Memory B cell (primary cell): Measurements from ENCODE around the gene CLN3.
"Not testable (repeated sequence)": the region's sequence is repeated elsewhere in the genome, so short reads cannot be mapped to it uniquely, and the experiment has no call there.

Experiments used
- ATAC-seq: fragments of 150-1000 bp; cut with Tn5 transposase; 2 replicates; pipeline ENCODE4 v1.10.0; 2021; ENCODE audit warnings: low read depth, mild to moderate bottlenecking, moderate library complexity
- DNase-seq, 2 donors: peaks; one replicate each; pipeline ENCODE4 v3.0.0; 2022; ENCODE audit warnings: low spot score in 2 of 2
- H3K27ac Mint-ChIP-seq: one replicate; pipeline ENCODE4 v1.8.0; 2022; ENCODE audit warnings: mild to moderate bottlenecking, moderate library complexity, mixed read lengths
- H3K27me3 Mint-ChIP-seq: one replicate; pipeline ENCODE4 v1.8.0; 2022; ENCODE audit warnings: mixed read lengths
- H3K36me3 Mint-ChIP-seq: one replicate; pipeline ENCODE4 v1.8.0; 2022; ENCODE audit warnings: mild to moderate bottlenecking, mixed read lengths
- H3K4me1 Mint-ChIP-seq: one replicate; pipeline ENCODE4 v1.8.0; 2022; ENCODE audit warnings: mixed read lengths
- H3K4me3 Mint-ChIP-seq: one replicate; pipeline ENCODE4 v1.8.0; 2022; ENCODE audit warnings: mild to moderate bottlenecking, moderate library complexity, mixed read lengths
- H3K9me3 Mint-ChIP-seq: one replicate; pipeline ENCODE4 v1.8.0; 2022; ENCODE audit warnings: mixed read lengths

CLN3 gene

DNA sequence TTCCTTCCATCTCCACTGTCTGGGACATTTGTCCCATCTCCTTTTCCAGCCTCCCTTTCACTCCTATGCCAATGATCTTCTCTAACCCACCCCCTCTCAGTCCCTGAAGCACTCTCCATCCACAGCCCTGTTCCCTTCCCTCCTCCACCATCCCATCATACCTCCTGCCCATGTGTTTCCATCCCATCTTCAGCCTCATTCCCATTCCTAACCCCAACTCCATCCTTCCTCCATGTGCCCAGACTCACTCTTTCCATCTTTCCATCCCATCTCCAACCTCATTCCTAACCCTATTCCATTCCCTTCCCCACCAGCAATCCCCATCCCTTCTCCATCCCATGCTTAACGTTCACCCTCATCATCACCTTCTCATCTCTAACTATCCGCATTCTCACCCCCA, 10.4 kb upstream of the CLN3 start:
- DNase-seq (no peak), ATAC-seq (no peak)
- H3K27ac Mint-ChIP-seq: no peak overlapping the region
- no peaks in the 10 kb centered on the region for H3K27me3 Mint-ChIP-seq
- H3K4me3 Mint-ChIP-seq: no peak overlapping the region
- H3K4me1 Mint-ChIP-seq: peaks cover 17% of the 10 kb centered on the region
- no peaks in the 10 kb centered on the region for H3K36me3 Mint-ChIP-seq
- H3K9me3 Mint-ChIP-seq: no peaks in the 10 kb centered on the region

DNA sequence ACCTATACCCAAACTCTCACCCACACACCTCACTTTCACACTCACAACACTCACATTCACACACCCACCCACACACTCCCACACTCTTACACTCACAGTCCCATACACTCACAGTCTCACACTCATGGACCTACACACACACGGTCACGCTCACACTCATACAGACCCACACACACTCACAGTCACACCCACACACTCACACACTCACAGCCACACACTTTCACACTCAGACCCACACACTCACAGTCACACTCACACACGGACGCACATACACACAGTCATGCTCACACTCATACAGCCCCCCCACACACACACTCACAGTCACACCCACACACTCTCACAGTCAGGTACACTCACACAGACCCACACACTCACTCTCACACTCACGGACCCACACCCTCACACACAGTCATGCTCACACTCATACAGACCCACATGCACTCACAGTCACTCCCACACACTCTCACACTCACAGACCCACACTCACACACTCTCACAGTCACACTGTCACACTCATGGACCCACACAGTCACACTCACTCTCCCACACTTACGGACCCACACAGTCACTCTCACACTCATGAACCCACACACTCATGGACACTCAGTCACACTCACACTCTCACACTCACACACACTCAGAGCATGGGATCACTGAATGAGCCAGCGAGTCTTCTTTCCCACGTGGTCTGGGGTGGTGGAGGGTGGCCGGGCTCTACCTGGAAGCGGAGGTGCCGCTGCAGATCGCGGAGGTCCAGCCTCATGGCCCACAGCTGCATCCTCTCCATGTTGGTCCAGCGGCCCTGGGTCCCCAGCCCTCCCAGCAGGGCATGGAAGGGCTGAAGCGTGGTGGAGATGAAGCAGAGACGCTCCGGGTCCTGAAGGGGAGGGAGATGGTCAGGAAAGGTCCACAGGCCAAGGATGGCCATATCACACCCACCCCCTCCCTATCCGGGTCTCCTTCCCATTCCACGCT, 9.7 kb upstream of the CLN3 start:
- no peak overlapping the region for H3K4me3 Mint-ChIP-seq
- H3K4me1 Mint-ChIP-seq: peaks cover 10% of the 10 kb centered on the region
- DNase-seq (no peak), ATAC-seq (no peak)
- H3K9me3 Mint-ChIP-seq: no peaks in the 10 kb centered on the region
- H3K27me3 Mint-ChIP-seq: no peaks in the 10 kb centered on the region
- no peak overlapping the region for H3K27ac Mint-ChIP-seq
- no peaks in the 10 kb centered on the region for H3K36me3 Mint-ChIP-seq

DNA sequence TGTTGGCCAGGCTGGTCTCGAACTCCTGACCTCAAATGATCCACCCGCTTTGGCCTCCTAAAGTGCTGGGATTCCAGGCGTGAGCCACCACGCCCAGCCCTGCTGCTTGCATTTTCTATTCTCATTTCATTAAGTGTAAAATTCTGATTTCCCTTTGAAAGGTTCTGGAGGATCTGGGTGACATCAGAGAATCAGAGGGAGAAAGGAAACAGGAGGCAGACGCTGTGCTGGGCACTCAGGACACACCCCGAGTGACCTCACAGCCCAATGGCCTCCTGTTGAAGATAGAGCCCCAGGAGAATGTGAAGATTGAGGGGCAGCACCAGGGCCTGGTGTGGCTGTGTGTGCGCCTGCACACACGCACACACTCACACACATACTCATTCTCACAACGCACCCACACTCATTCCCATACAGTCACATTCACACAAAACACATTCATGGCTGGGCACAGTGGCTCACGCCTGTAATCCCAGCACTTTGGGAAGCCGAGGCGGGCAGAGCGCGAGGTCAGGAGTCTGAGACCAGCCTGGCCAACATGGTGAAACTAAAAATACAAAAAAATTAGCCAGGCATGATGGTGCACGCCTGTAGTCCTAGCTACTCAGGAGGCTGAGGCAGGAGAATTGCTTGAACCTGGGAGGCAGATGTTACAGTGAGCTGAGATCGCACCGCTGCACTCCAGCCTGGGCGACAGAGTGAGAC, 8.8 kb upstream of the CLN3 start:
- not testable (repeated sequence) for DNase-seq, H3K4me1 Mint-ChIP-seq, H3K9me3 Mint-ChIP-seq, H3K27ac Mint-ChIP-seq, H3K36me3 Mint-ChIP-seq, ATAC-seq, H3K4me3 Mint-ChIP-seq, H3K27me3 Mint-ChIP-seq

DNA sequence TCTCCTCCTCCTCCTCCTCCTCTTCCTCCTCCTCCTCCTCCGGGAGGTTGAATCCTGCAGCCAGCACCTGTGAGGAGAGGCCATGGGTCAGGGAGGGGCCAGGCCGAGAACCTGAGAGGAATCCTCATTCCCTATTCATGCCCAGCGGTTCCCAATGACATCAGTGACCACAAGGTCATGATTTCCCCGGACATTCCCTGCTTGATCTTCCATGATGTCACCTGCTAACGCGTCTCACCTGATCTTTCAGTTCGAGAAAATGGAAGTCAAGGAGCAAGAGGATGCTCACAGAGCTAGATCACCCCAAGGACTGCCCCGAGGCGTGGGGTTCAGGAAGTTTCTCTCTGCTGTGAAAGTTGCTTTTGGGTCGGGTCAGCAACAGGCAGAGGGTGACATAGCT, 8.0 kb upstream of the CLN3 start:
- Mint-ChIP-seq H3K4me1 (peaks cover 16% of the 10 kb centered on the region), H3K27ac (no peak overlapping the region), H3K36me3 (no peaks in the 10 kb centered on the region), H3K9me3 (no peaks in the 10 kb centered on the region), H3K27me3 (no peaks in the 10 kb centered on the region), H3K4me3 (no peak overlapping the region)
- ATAC-seq: no peak
- no peak for DNase-seq

DNA sequence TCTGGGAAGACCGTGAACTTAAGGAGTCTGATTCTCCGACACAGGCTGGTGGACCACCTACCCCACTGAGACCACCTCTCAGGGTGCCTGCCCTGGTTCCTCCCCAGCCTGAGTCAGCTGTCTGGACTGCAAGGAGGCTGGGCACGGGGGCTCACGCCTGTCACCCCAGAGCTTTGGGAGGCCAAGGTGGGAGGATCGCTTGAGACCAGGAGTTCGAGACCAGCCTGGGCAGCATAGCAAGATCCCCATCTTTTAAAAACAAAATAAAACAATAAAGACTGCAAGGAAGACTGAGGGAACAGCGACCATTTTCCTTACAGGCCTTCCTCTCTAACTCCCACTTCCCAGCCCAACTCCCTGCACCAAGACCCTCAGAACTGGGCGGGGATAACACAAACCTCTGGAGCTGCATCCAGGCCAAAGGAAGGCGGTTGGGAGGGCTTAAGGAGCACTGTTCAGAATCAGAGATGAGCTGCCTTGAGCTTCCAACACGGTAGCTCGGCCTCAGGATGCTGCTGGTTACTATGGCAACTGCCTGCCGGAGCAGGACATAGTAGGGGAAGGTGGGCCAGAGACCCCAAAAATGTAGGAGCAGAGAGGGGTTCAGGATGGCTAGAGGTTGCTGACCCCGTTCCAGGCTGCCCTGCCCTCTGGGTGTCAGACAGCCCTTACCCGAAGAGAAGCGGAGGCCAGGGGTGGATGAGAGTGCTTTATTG, 7.0 kb upstream of the CLN3 start:
- H3K4me3 Mint-ChIP-seq: no peak overlapping the region
- H3K27ac Mint-ChIP-seq: no peak overlapping the region
- DNase-seq: no peak
- ATAC-seq: no peak
- H3K36me3 Mint-ChIP-seq: no peaks in the 10 kb centered on the region
- no peaks in the 10 kb centered on the region for H3K9me3 Mint-ChIP-seq
- no peaks in the 10 kb centered on the region for H3K27me3 Mint-ChIP-seq
- H3K4me1 Mint-ChIP-seq: peaks cover 26% of the 10 kb centered on the region

DNA sequence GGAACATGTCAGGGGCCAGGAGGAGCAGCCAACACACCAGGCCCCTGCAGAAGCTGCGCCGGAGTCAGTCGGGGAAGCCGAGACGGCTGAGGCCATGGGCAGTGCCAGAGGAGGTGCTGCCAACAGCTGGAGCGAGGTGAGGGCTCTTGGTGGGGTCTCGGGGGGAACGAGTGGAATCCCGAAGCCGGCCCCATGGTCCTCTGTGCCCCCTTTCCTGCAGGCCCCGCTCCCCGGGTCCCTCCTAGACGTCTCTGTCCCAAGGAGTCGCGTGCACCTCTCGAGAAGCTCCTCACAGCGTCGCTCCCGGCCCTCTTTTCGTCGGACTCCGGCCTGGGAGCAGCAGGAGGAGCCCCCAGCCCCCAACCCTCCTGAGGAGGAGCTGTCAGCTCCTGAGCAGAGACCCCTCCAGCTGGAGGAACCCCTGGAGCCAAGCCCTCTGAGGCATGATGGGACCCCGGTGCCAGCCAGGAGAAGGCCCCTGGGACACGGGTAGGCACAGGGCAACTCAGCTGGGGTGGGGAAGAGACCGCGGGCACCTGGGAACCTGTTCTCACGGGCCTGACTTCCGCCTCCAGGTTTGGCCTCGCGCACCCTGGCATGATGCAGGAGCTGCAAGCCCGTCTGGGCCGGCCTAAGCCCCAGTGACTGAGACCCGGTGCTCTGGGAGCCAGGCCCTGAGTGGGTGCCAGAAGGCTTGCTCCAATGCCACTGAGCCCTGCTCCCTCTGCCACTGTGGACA, 6.2 kb upstream of the CLN3 start:
- H3K4me3 Mint-ChIP-seq: no peak overlapping the region
- H3K27me3 Mint-ChIP-seq: no peaks in the 10 kb centered on the region
- no peaks in the 10 kb centered on the region for H3K9me3 Mint-ChIP-seq
- no peak for ATAC-seq
- H3K36me3 Mint-ChIP-seq: no peaks in the 10 kb centered on the region
- H3K4me1 Mint-ChIP-seq: peaks cover 33% of the 10 kb centered on the region
- no peak overlapping the region for H3K27ac Mint-ChIP-seq
- no peak for DNase-seq

DNA sequence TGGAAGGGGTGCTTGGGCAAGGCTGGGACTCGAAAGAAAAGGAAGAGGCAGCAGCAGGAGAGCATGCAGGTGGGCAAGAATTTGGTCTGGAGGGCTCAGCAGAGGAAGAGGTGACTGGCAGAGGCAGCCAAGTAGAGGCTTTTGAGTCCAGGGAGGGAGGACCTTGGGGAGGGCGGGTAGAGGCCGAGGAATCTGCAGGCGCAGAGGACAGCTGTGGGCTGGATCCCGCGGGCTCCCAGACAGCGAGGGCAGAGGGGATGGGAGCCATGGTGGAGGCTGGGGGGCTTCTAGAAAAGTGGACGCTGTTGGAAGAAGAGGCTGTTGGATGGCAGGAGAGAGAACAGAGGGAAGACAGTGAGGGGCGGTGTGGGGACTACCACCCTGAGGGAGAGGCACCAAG, 5.5 kb upstream of the CLN3 start:
- Mint-ChIP-seq H3K4me3 (no peak overlapping the region), H3K27ac (no peak overlapping the region), H3K9me3 (no peaks in the 10 kb centered on the region), H3K27me3 (no peaks in the 10 kb centered on the region), H3K4me1 (peaks cover 33% of the 10 kb centered on the region), H3K36me3 (no peaks in the 10 kb centered on the region)
- ATAC-seq (no peak), DNase-seq (no peak)

DNA sequence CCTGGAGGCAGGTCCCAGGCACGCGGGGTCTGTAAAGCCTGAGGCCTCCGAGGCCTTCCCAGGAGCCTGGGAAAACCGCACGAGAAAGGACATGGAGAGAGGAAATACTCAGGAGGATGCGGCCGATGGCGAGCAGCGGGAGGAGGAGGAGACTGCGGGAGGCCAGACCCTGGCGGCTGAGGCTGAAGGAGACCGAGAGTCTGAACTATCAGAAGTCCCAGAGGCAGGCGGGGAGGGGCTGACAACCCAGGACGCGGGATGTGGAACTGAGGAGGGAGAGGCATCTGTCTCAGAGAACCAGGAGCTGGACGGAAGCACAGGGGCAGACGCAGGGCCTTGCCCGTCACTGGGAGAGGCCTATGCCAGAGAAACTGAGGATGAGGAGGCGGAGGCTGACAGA, 5.0 kb upstream of the CLN3 start:
- Mint-ChIP-seq H3K36me3 (no peaks in the 10 kb centered on the region), H3K4me1 (peaks cover 34% of the 10 kb centered on the region), H3K27ac (no peak overlapping the region), H3K4me3 (no peak overlapping the region), H3K9me3 (no peaks in the 10 kb centered on the region), H3K27me3 (no peaks in the 10 kb centered on the region)
- ATAC-seq (no peak), DNase-seq (no peak)

DNA sequence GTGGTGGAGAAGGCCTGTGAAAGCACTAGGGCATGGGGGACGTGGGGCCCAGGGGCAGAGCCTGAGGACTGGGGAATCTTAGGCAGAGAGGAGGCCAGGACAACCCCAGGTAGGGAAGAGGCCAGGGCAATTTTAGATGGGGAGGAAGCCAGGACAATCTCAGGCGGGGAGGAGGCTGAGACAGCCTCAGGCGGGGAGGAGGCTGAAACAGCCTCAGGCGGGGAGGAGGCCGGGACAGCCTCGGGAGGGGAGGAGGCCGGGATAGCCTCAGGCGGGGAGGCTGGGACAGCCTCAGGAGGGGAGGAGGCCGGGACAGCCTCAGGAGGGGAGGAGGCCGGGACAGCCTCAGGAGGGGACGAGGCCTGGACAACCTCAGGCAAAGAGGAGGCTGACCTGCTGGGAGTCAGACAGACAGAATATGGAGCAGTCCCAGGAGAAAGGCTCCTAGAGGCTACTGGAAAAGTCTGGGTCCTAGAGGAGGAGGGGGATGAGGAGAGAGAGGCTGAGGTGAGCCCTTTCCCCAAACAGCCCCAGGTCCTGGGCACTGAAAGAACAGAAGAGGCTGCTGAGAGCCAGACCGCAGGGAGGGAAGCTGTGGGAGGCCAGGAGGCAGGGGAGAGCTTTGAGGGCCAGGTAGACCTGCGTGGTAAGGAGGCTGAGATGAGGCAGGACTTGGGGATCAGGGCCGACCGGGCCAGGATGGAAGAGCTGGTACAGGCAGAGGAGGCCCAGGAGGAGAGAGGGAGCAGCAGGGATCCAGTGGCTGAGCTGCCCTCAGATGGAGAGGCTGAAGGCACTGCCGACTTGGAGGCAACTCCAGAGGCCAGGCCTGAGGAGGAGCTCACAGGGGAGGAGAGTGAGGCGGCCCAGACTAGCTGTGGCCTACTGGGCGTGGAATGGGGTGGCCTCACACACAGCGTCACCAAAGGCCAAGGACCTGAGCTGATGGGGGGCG, 4.2 kb upstream of the CLN3 start:
- ATAC-seq (no peak), DNase-seq (no peak)
- H3K9me3 Mint-ChIP-seq: no peaks in the 10 kb centered on the region
- H3K27me3 Mint-ChIP-seq: no peaks in the 10 kb centered on the region
- H3K4me1 Mint-ChIP-seq: peaks cover 38% of the 10 kb centered on the region
- no peaks in the 10 kb centered on the region for H3K36me3 Mint-ChIP-seq
- peak overlapping the region; percentile 60 for H3K27ac Mint-ChIP-seq
- no peak overlapping the region for H3K4me3 Mint-ChIP-seq

DNA sequence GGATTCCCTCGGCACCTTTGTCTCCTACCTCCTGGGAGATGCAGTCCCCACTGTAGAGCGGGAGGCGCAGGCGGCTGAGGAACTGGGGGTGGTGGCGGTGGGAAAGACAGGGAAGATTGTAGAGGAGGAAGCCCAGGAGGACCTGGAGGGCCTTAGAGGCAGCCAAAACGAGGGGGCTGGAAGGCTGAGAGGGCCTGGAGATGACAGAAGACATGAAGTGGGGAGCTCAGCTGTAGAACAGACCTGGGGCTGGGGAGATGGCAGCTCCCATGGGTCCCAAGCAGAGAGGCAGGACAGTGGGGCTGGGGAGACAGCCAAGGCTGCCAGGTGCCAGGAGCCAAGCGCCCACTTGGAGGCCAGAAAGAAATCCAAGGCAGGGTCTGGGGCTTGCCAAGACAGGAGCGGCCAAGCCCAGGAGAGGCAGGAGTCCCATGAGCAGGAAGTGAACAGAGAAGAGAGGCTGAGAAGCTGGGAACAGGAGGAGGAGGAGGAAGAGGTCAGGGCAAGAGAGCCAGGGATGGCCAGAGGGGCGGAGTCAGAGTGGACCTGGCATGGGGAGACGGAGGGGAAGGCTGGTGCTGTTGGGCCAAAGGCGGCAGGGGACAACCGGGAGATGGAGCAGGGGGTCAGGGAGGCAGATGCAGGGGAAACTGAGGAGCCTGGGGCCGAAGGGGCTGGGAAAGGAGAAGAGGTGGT, 3.4 kb upstream of the CLN3 start:
- no peaks in the 10 kb centered on the region for H3K9me3 Mint-ChIP-seq
- DNase-seq (no peak), ATAC-seq (no peak)
- H3K4me1 Mint-ChIP-seq: peaks cover 39% of the 10 kb centered on the region
- no peaks in the 10 kb centered on the region for H3K27me3 Mint-ChIP-seq
- H3K36me3 Mint-ChIP-seq: no peaks in the 10 kb centered on the region
- H3K4me3 Mint-ChIP-seq: peak overlapping the region; percentile 81
- H3K27ac Mint-ChIP-seq: peak overlapping the region; percentile 60

DNA sequence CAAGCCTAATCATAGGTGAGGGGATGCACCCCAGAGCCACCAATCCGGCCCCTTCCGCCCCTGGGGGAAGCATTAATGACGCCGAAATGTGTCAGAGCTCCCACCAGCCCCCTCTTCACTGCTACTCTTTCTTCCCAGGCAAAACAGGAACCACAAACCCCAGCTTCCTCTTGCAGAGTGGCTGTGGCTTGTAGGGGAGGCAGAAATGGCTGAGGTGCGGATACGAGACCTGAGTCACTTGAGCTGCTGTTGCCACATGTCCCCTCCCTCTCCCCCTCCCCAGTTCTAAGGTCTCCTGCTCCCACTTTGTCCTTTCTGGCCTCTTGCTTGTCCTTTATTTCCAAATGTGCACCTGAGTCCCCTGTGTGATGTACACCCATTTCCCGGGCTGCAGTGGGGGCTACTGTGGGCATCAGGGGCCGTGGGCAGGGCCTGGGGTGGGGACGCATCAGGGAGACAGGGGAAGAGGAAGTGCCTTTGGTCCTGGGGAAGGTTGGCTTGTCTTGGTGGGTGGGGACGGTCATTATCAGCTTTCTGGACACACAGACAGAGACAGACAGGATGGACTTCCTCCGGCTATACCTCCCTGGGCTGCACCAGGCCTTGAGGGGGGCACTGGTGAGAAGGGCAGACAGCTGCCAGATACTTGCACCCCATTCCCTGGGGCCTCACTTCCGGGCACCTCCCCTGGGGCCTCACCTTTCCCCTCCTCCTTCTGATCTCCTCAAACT, 2.4 kb upstream of the CLN3 start, which contains the start of gene APOBR:
APOBR (plus strand) TSS at position 523 of the 731 bp plus-strand sequence; CDS start at position 562, 39 bp downstream.
- DNase-seq (peak; percentile 61 to 81), ATAC-seq (peak; percentile 82)
- H3K36me3 Mint-ChIP-seq: peaks cover under 1% of the 10 kb centered on the region
- H3K27me3 Mint-ChIP-seq: no peaks in the 10 kb centered on the region
- H3K27ac Mint-ChIP-seq: peak within 1 kb of the TSS; percentile 60
- H3K9me3 Mint-ChIP-seq: no peaks in the 10 kb centered on the region
- peak within 1 kb of the TSS; percentile 81 for H3K4me3 Mint-ChIP-seq
- peaks cover 33% of the 10 kb centered on the region for H3K4me1 Mint-ChIP-seq

DNA sequence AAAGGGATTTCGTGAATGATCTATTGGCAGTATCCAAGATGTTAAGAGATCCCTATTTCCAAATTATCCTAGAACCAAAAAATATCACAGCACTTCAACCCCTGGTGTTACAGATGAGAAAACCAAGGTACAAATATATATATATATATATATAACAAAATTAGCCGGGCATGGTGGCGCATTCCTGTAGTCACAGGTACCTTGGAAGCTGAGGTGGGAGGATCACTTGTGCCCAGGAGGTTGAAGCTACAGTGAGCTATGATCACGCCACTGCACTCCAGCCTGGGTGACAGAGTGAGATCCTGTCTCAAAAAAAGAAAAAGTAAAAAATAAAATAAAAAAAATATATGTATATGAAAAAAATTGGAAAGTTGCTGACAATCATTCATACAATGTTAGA, 637 bp upstream of the CLN3 start:
- Mint-ChIP-seq H3K36me3 (peaks cover 7% of the 10 kb centered on the region), H3K27ac (peak overlapping the region; percentile 99)
- ATAC-seq: no peak

More for the DNA sequence above, 637 bp upstream of the CLN3 start:
- no peak for DNase-seq
- Mint-ChIP-seq H3K27me3 (no peaks in the 10 kb centered on the region), H3K9me3 (no peaks in the 10 kb centered on the region), H3K4me3 (peak overlapping the region; percentile 96), H3K4me1 (peaks cover 33% of the 10 kb centered on the region)
